H1 (cell line): Measurements from ENCODE around the gene OTOP3. TPM values are rescaled to one million over a fixed set of nuclear protein-coding genes. Genes with fewer than 3 reads are reported as not detected.
A peak's percentile ranks its signal among the peaks of the same experiment; 100 is the strongest.

Experiments
- CTCF ChIA-PET: fragments of 300-600 bp; sonication (Branson Sonifier 250); formaldehyde crosslinking; loops from one replicate; lab custom pipeline; 2021; ENCODE audit not compliant: partially characterized antibody; lab: Charles Lee
- POLR2A ChIA-PET: fragments of 300-600 bp; sonication (Branson Sonifier 250); formaldehyde crosslinking; loops from one replicate; lab custom pipeline; 2021; ENCODE audit warnings: inconsistent platforms; ENCODE audit not compliant: partially characterized antibody; lab: Charles Lee
- DNase-seq, 2 experiments: peaks; one replicate each; pipeline versions ENCODE4 v3.0.0 to v3.0.0-alpha.2; 2010 to 2022; ENCODE audit warnings: low spot score in 2 of 2, low read depth in 1 of 2, mixed read lengths in 1 of 2
- FAIRE-seq: peaks from 2 replicates; lab custom pipeline; 2011; peaks lifted over from hg19 to GRCh38; lab: Jason Lieb, UNC
- H2AFZ ChIP-seq: 2 replicates; pipeline ENCODE4 v1.8.1; 2012; ENCODE audit warnings: low read length, inconsistent platforms
- H2AK5ac ChIP-seq: 2 replicates; pipeline ENCODE4 v1.6.1; 2013; ENCODE audit warnings: low read depth, low read length
- H2BK120ac ChIP-seq: replicated peaks from 2 replicates; pipeline ENCODE3; 2013; ENCODE audit warnings: low read depth, low read length, inconsistent platforms
- H2BK12ac ChIP-seq: 2 replicates; pipeline ENCODE4 v1.6.1; 2013; ENCODE audit warnings: low read depth, low read length
- H2BK15ac ChIP-seq: 2 replicates; pipeline ENCODE4 v1.6.1; 2013; ENCODE audit warnings: low read length
- H2BK20ac ChIP-seq: 2 replicates; pipeline ENCODE4 v1.6.1; 2013; ENCODE audit warnings: low read length
- H2BK5ac ChIP-seq: 2 replicates; pipeline ENCODE4 v1.6.1; 2013; ENCODE audit warnings: low read depth, low read length
- H3K14ac ChIP-seq: 2 replicates; pipeline ENCODE4 v1.6.1; 2013; ENCODE audit warnings: inconsistent platforms; ENCODE audit not compliant: insufficient read length
- H3K18ac ChIP-seq: 2 replicates; pipeline ENCODE4 v1.6.1; 2013; ENCODE audit warnings: low read length; ENCODE audit errors: extremely low read depth
- H3K23ac ChIP-seq: 2 replicates; pipeline ENCODE4 v1.6.1; 2013; ENCODE audit warnings: inconsistent platforms; ENCODE audit not compliant: insufficient read length
- H3K23me2 ChIP-seq: 2 replicates; pipeline ENCODE4 v1.6.1; 2013; ENCODE audit warnings: low read depth, low read length
- H3K27ac ChIP-seq: 2 replicates; pipeline ENCODE4 v1.6.1; 2011; ENCODE audit warnings: low read depth, low read length, inconsistent platforms
- H3K27me3 ChIP-seq, 4 experiments: replicated peaks in 1 of 4; 1 replicate in 1 of 4; 2 replicates in 3 of 4; pipeline versions ENCODE4 v1.6.1 to v1.8.1; 2011 to 2013; ENCODE audit warnings: low read length in 3 of 4, mild to moderate bottlenecking in 3 of 4, inconsistent platforms in 2 of 4, mixed read lengths in 2 of 4, moderate library complexity in 1 of 4; ENCODE audit not compliant: control insufficient read depth in 3 of 4, insufficient read depth in 3 of 4; ENCODE audit errors: extremely low read depth in 1 of 4
- H3K36me3 ChIP-seq, 4 experiments: 2 replicates each; pipeline versions ENCODE4 v1.6.1 to v1.8.1; 2011 to 2013; ENCODE audit warnings: mild to moderate bottlenecking in 4 of 4, low read length in 3 of 4, moderate library complexity in 2 of 4, control low read depth in 1 of 4, inconsistent platforms in 1 of 4; ENCODE audit not compliant: insufficient read depth in 4 of 4, control insufficient read depth in 2 of 4
- H3K4ac ChIP-seq: replicated peaks from 2 replicates; pipeline ENCODE3; 2013; ENCODE audit warnings: low read length, low read depth, mixed read lengths, inconsistent platforms; ENCODE audit not compliant: insufficient read length
- H3K4me1 ChIP-seq, 4 experiments: replicated peaks in 1 of 4; 1 replicate in 1 of 4; 2 replicates in 3 of 4; pipeline versions ENCODE4 v1.6.1 to v1.8.1; 2011 to 2013; ENCODE audit warnings: low read length in 3 of 4, inconsistent platforms in 2 of 4, mixed read lengths in 1 of 4; ENCODE audit not compliant: insufficient read depth in 4 of 4, control insufficient read depth in 3 of 4
- H3K4me2 ChIP-seq, 2 experiments: 2 replicates each; pipeline versions ENCODE4 v1.6.1 to v1.8.1; 2011 to 2013; ENCODE audit warnings: low read depth in 2 of 2, low read length in 2 of 2, control low read depth in 1 of 2, inconsistent platforms in 1 of 2, mild to moderate bottlenecking in 1 of 2; ENCODE audit not compliant: insufficient read depth in 1 of 2
- H3K4me3 ChIP-seq, 4 experiments: fragments of 200-600, 300-600 bp in 1 of 4; sonication (generic), shearing (Covaris generic), sonication (Bioruptor Twin) in 1 of 4; 2 replicates each; pipeline versions ENCODE4 v1.5.1 to v1.8.1; 2011 to 2016; ENCODE audit warnings: low read length in 4 of 4, low read depth in 3 of 4, control low read depth in 2 of 4, inconsistent platforms in 2 of 4, mild to moderate bottlenecking in 2 of 4, mixed read lengths in 1 of 4, moderate library complexity in 1 of 4; ENCODE audit not compliant: insufficient read depth in 2 of 4; ENCODE audit errors: extremely low read depth in 1 of 4
- H3K56ac ChIP-seq: replicated peaks from 2 replicates; pipeline ENCODE3; 2013; ENCODE audit warnings: low read depth, mild to moderate bottlenecking, mixed read lengths, low read length, inconsistent platforms; ENCODE audit not compliant: insufficient read length
- H3K79me1 ChIP-seq: 2 replicates; pipeline ENCODE4 v1.6.1; 2013; ENCODE audit warnings: low read depth, low read length, control low read depth
- H3K79me2 ChIP-seq, 2 experiments: 2 replicates each; pipeline versions ENCODE4 v1.6.1 to v1.8.1; 2012 to 2013; ENCODE audit warnings: low read length in 2 of 2, mild to moderate bottlenecking in 2 of 2, inconsistent platforms in 1 of 2; ENCODE audit not compliant: insufficient read depth in 2 of 2, control insufficient read depth in 1 of 2
- H3K9ac ChIP-seq, 4 experiments: replicated peaks in 1 of 4; 1 replicate in 1 of 4; 2 replicates in 3 of 4; pipeline versions ENCODE4 v1.6.1 to v1.8.1; 2011 to 2013; ENCODE audit warnings: low read depth in 3 of 4, low read length in 3 of 4, control low read depth in 2 of 4, mild to moderate bottlenecking in 2 of 4, moderate library complexity in 2 of 4, inconsistent platforms in 1 of 4; ENCODE audit errors: extremely low read depth in 1 of 4
- H3K9me3 ChIP-seq, 2 experiments: 2 replicates each; pipeline versions ENCODE4 v1.6.1 to v1.8.1; 2012 to 2013; ENCODE audit warnings: mild to moderate bottlenecking in 2 of 2, moderate library complexity in 2 of 2, control low read depth in 1 of 2, inconsistent platforms in 1 of 2, low read depth in 1 of 2, low read length in 1 of 2, mixed read lengths in 1 of 2; ENCODE audit not compliant: insufficient read depth in 2 of 2
- H4K20me1 ChIP-seq, 2 experiments: replicated peaks in 1 of 2; 2 replicates each; pipeline versions ENCODE3 to v1.8.1; 2011 to 2013; ENCODE audit warnings: inconsistent platforms in 2 of 2, low read length in 2 of 2, mild to moderate bottlenecking in 1 of 2; ENCODE audit not compliant: insufficient read depth in 2 of 2, control insufficient read depth in 1 of 2
- H4K5ac ChIP-seq: 2 replicates; pipeline ENCODE4 v1.6.1; 2013; ENCODE audit warnings: low read length, low read depth, mixed read lengths, inconsistent platforms; ENCODE audit not compliant: insufficient read length
- H4K8ac ChIP-seq: 2 replicates; pipeline ENCODE4 v1.8.0; 2013; ENCODE audit warnings: mild to moderate bottlenecking, moderate library complexity, low read length, inconsistent platforms; ENCODE audit not compliant: insufficient read depth; ENCODE audit errors: extremely low read depth
- H4K91ac ChIP-seq: replicated peaks from 2 replicates; pipeline ENCODE3; 2013; ENCODE audit warnings: low read length, mixed read lengths, inconsistent platforms; ENCODE audit not compliant: insufficient read length
- ASH2L ChIP-seq: fragments of 200-600, 300-600 bp; sonication (generic); IDR thresholded peaks from one replicate; pipeline ENCODE4 v1.7.1; 2017; ENCODE audit warnings: low read length
- CBX5 ChIP-seq: fragments of 300-800, 300-1000 bp; sonication (generic); IDR thresholded peaks from 2 replicates; pipeline ENCODE4 v1.7.1; 2016; ENCODE audit warnings: antibody characterized with exemption, low read length, low read depth
- CHD2 ChIP-seq: IDR thresholded peaks from 2 replicates; pipeline ENCODE4 v1.6.1; 2012; ENCODE audit warnings: low read length, improper control_type of control experiment
- NANOG ChIP-seq: IDR thresholded peaks from 2 replicates; pipeline ENCODE4 v1.6.1; 2011; ENCODE audit warnings: low read length, low read depth, mild to moderate bottlenecking, inconsistent platforms; ENCODE audit not compliant: insufficient read depth, poor library complexity, severe bottlenecking
- RAD21 ChIP-seq, 2 experiments: IDR thresholded peaks in 1 of 2; conservative IDR thresholded peaks in 1 of 2; 2 replicates each; pipeline ENCODE4 v1.6.1; 2011; ENCODE audit warnings: low read depth in 2 of 2, low read length in 2 of 2, improper control_type of control experiment in 1 of 2, inconsistent platforms in 1 of 2, mild to moderate bottlenecking in 1 of 2, moderate library complexity in 1 of 2
- SAP30 ChIP-seq: fragments of 300-600 bp; sonication (generic); IDR thresholded peaks from 2 replicates; pipeline ENCODE4 v1.7.1; 2012; ENCODE audit warnings: low read length, moderate library complexity, mild to moderate bottlenecking, inconsistent platforms; ENCODE audit not compliant: insufficient read depth, insufficient replicate concordance
- SIN3A ChIP-seq, 2 experiments: IDR thresholded peaks in 1 of 2; conservative IDR thresholded peaks in 1 of 2; 2 replicates each; pipeline ENCODE4 v1.6.1; 2011 to 2012; ENCODE audit warnings: low read length in 2 of 2, improper control_type of control experiment in 1 of 2, low read depth in 1 of 2, mild to moderate bottlenecking in 1 of 2
- SIRT6 ChIP-seq: IDR thresholded peaks from one replicate; pipeline ENCODE4 v1.7.1; 2012; ENCODE audit warnings: low read length, inconsistent platforms
- YY1 ChIP-seq: IDR thresholded peaks from 2 replicates; pipeline ENCODE4 v1.6.1; 2011; ENCODE audit warnings: low read depth, mild to moderate bottlenecking, low read length
- WGBS, 2 experiments: shearing (Covaris generic) in 1 of 2; methylation state at CpG; one replicate each; pipeline versions ENCODE4 v1.1.6 to v1.1.7; 2013 to 2015; ENCODE audit warnings: low lambda C conversion rate in 2 of 2, mixed read lengths in 2 of 2, inconsistent platforms in 1 of 2, low coverage in 1 of 2, missing lambda C conversion rate in 1 of 2; ENCODE audit not compliant: insufficient replicate concordance in 2 of 2, insufficient coverage in 1 of 2, insufficient read length in 1 of 2; ENCODE audit errors: extremely low coverage in 1 of 2, missing lambda C conversion rate in 1 of 2; 5-methylcytosine and 5-hydroxymethylcytosine counted together
- polyA plus RNA-seq, 7 experiments: library from polyadenylated mRNA; depleted of rRNA in 3 of 7; stranded (reverse) in 5 of 7; unstranded in 2 of 7; fragments of >200 nt in 5 of 7; fragments of 200-250 nt in 2 of 7; gene quantifications; 1 replicate in 5 of 7; 2 replicates in 1 of 7; 4 replicates in 1 of 7; pipeline versions ENCODE4 v1.2.1 to v1.2.3, GENCODE V29; 2011 to 2013; ENCODE audit warnings: missing spikeins in 2 of 7, mixed read lengths in 2 of 7
- total RNA-seq: library from RNA; stranded (reverse); fragmentation: NEBNext Ultra II Directional; extraction: Animal tissue kit (Norgen Biotek cat#: 25700); gene quantifications from 2 replicates; pipeline ENCODE4 v1.2.1, GENCODE V29; 2021
- TF ChIP-seq, protein P1 (sequence below), 3 experiments: IDR thresholded peaks; 1 replicate in 2 of 3; 2 replicates in 1 of 3; pipeline versions ENCODE4 v1.5.1 to v1.6.1; 2011; ENCODE audit warnings: low read length in 3 of 3, mild to moderate bottlenecking in 3 of 3, inconsistent platforms in 2 of 3, low read depth in 1 of 3, moderate library complexity in 1 of 3; ENCODE audit not compliant: insufficient read depth in 1 of 3; ENCODE audit errors: control extremely low read depth in 1 of 3

Gene OTOP3
- total and polyA plus RNA-seq, 2 of the 8 experiments (the other 6 are each of a cell fraction or from before 2014, with no cell fraction given) = 0.05 TPM; not detected in 1

DNA sequence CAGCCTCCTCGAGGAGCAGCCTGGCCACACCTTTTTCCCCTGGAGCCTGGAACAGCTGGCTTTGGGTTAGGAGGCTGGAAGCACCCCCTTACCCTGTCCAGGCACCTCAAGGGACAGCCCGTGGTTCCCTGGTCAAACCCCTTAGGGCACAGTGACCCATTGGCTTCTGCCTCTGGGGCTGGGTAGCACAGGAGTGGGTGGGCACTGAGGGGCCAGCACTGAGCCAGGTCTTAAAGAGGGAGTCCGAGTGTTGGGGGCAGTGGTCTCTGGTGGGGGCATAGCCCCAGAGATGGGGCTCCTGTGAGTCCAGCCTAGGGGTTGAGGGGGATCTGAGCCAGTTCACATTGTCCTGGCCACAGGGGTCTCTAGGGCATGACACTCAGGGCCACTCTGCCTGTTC lies 15.4 kb downstream of the OTOP3 start:
- Histone ChIP-seq H3K4ac (no peak overlapping the region), H3K23me2 (no peaks in the 10 kb centered on the region), H2BK5ac (no peak overlapping the region; the same call in 1 of the 2 replicates), H2BK12ac (0 out of 2 replicates have a peak overlapping the region, but pooled peaks have one; percentile 68), H2BK20ac (no peak overlapping the region), H2AFZ (no peak overlapping the region), H2BK15ac (no peak overlapping the region), H3K56ac (no peak overlapping the region), H4K91ac (no peak overlapping the region), H4K8ac (no peak overlapping the region), H4K20me1 (peaks cover 0 to 2% of the 10 kb centered on the region in 2 experiments), H3K79me2 (no peaks in the 10 kb centered on the region), H3K18ac (no peak overlapping the region), H3K14ac (no peak overlapping the region), H2BK120ac (no peak overlapping the region), H2AK5ac (0 out of 2 replicates have a peak overlapping the region, but pooled peaks have one; percentile 82), H3K79me1 (no peaks in the 10 kb centered on the region; the same call in 1 of the 2 replicates), H3K36me3 (no peaks in the 10 kb centered on the region), H3K27ac (no peak overlapping the region), H3K9me3 (no peaks in the 10 kb centered on the region), H3K23ac (no peak overlapping the region), H3K27me3 (peaks cover 0 to 6% (median 0%) of the 10 kb centered on the region in 4 experiments; a peak in 1 of 7 replicates), H3K4me3 (no peak overlapping the region), H3K9ac (no peak overlapping the region), H3K4me1 (peaks cover 0 to 5% (median 2%) of the 10 kb centered on the region in 4 experiments; a peak in 2 of 7 replicates), H4K5ac (no peak overlapping the region), H3K4me2 (no peak overlapping the region)
- CTCF ChIA-PET = interaction anchor here (0.9 to 49.9 kb wide), 4 partner anchors 0 to 85 kb away, joined by 3 to 1072 read pairs (median 538); partner anchors contain the start of genes OTOP2, OTOP3 and USH1G
- WGBS, 2 experiments = 97% methylated on average over 3 of the region's 3 CpGs; no CpG with 5 or more reads in 1 of the 2 experiments
- POLR2A ChIA-PET = interaction anchor here (0.7 to 1.2 kb wide), 2 partner anchors 37 to 61 kb away, joined by 3 read pairs; partner anchors contain the start of gene MRPL58
- no peak for DNase-seq
- FAIRE-seq = no peak
- TF ChIP-seq, protein P1, sequence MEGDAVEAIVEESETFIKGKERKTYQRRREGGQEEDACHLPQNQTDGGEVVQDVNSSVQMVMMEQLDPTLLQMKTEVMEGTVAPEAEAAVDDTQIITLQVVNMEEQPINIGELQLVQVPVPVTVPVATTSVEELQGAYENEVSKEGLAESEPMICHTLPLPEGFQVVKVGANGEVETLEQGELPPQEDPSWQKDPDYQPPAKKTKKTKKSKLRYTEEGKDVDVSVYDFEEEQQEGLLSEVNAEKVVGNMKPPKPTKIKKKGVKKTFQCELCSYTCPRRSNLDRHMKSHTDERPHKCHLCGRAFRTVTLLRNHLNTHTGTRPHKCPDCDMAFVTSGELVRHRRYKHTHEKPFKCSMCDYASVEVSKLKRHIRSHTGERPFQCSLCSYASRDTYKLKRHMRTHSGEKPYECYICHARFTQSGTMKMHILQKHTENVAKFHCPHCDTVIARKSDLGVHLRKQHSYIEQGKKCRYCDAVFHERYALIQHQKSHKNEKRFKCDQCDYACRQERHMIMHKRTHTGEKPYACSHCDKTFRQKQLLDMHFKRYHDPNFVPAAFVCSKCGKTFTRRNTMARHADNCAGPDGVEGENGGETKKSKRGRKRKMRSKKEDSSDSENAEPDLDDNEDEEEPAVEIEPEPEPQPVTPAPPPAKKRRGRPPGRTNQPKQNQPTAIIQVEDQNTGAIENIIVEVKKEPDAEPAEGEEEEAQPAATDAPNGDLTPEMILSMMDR (IDR thresholded peaks at IDR 0.05; ENCODE audit: control extremely low read depth in 1 of 3, insufficient read depth in 1 of 3, low read depth in 1 of 3, low read length in 3 of 3) = no peak
- no peak for TF ChIP-seq NANOG
- no peak for TF ChIP-seq SIN3A (conservative IDR thresholded peaks at IDR 0.05 in 1 of 2, IDR thresholded peaks at IDR 0.05 in 1 of 2; ENCODE audit: low read depth in 1 of 2, low read length in 2 of 2)
- TF ChIP-seq CHD2 = no peak
- no peak for TF ChIP-seq SIRT6
- no peak for TF ChIP-seq CBX5
- TF ChIP-seq YY1 = no peak
- no peak for TF ChIP-seq RAD21 (IDR thresholded peaks at IDR 0.05 in 1 of 2, conservative IDR thresholded peaks at IDR 0.05 in 1 of 2; ENCODE audit: low read depth in 2 of 2, low read length in 2 of 2)
- no peak for TF ChIP-seq SAP30
- no peak for TF ChIP-seq ASH2L
